Activated T-cell treated with anti-CD3 and anti-CD28 coated beads, Interleukin-2, amount 50 U/mL, for 24 hours (primary cell): ENCODE data around the gene CCDC106.

ENCODE experiments used
- DNase-seq: peaks from one replicate; pipeline ENCODE4 v3.0.0-alpha.2; 2020
- H3K27ac Mint-ChIP-seq: 2 replicates; pipeline ENCODE4 v1.8.0; 2020; ENCODE audit warnings: mild to moderate bottlenecking, mixed read lengths
- H3K27me3 Mint-ChIP-seq: 2 replicates; pipeline ENCODE4 v1.8.0; 2020; ENCODE audit warnings: mixed read lengths
- H3K36me3 Mint-ChIP-seq: 2 replicates; pipeline ENCODE4 v1.8.0; 2020; ENCODE audit warnings: low read depth, mixed read lengths
- H3K4me1 Mint-ChIP-seq: 2 replicates; pipeline ENCODE4 v1.8.0; 2020; ENCODE audit warnings: low read depth, mixed read lengths
- H3K4me3 Mint-ChIP-seq: 2 replicates; pipeline ENCODE4 v1.8.0; 2020; ENCODE audit warnings: mild to moderate bottlenecking, moderate library complexity, mixed read lengths
- H3K9me3 Mint-ChIP-seq: 2 replicates; pipeline ENCODE4 v1.8.0; 2020; ENCODE audit warnings: mixed read lengths

The CCDC106 gene

GRCh38 chr19:55648585-55649267 is 714 bp downstream of the CCDC106 start:
- Mint-ChIP-seq H3K27me3 (no peaks in the 10 kb centered on the region), H3K4me1 (peaks cover 54% of the 10 kb centered on the region), H3K27ac (peak overlapping the region; percentile 80), H3K4me3 (peak overlapping the region; percentile 74), H3K9me3 (no peaks in the 10 kb centered on the region), H3K36me3 (peaks cover 57% of the 10 kb centered on the region)
- no peak for DNase-seq

- peaks cover 56% of the 10 kb centered on the region for H3K36me3 Mint-ChIP-seq
- H3K4me1 Mint-ChIP-seq = peaks cover 53% of the 10 kb centered on the region
- no peaks in the 10 kb centered on the region for H3K27me3 Mint-ChIP-seq
- no peak for DNase-seq
- no peaks in the 10 kb centered on the region for H3K9me3 Mint-ChIP-seq
- H3K4me3 Mint-ChIP-seq = peak overlapping the region; percentile 74
- peak overlapping the region; percentile 72 for H3K27ac Mint-ChIP-seq
Measured at GRCh38 chr19:55649268-55650125, 1.5 kb downstream of the CCDC106 start.

- Mint-ChIP-seq H3K9me3 (no peaks in the 10 kb centered on the region), H3K27me3 (no peaks in the 10 kb centered on the region), H3K27ac (peak overlapping the region; percentile 64), H3K4me1 (peaks cover 48% of the 10 kb centered on the region), H3K36me3 (peaks cover 51% of the 10 kb centered on the region), H3K4me3 (peak overlapping the region; percentile 33)
- no peak for DNase-seq
Measured at GRCh38 chr19:55650126-55650557, 2.1 kb downstream of the CCDC106 start.

- Mint-ChIP-seq H3K27me3 (no peaks in the 10 kb centered on the region), H3K9me3 (no peaks in the 10 kb centered on the region), H3K4me3 (peak overlapping the region; percentile 33), H3K4me1 (peaks cover 43% of the 10 kb centered on the region), H3K27ac (peak overlapping the region; percentile 64), H3K36me3 (peaks cover 50% of the 10 kb centered on the region)
- DNase-seq = no peak
Measured at GRCh38 chr19:55650602-55651230, 2.7 kb downstream of the CCDC106 start.

GRCh38 chr19:55651236-55651635 is 3.2 kb downstream of the CCDC106 start:
- no peaks in the 10 kb centered on the region for H3K27me3 Mint-ChIP-seq
- H3K36me3 Mint-ChIP-seq = peaks cover 51% of the 10 kb centered on the region
- no peaks in the 10 kb centered on the region for H3K9me3 Mint-ChIP-seq
- no peak overlapping the region for H3K4me3 Mint-ChIP-seq
- no peak for DNase-seq
- peaks cover 41% of the 10 kb centered on the region for H3K4me1 Mint-ChIP-seq
- H3K27ac Mint-ChIP-seq = peak overlapping the region; percentile 64

- Mint-ChIP-seq H3K27ac (peak overlapping the region; percentile 66), H3K9me3 (no peaks in the 10 kb centered on the region), H3K36me3 (peaks cover 51% of the 10 kb centered on the region), H3K4me1 (peaks cover 40% of the 10 kb centered on the region), H3K27me3 (no peaks in the 10 kb centered on the region), H3K4me3 (peak overlapping the region; percentile 38)
- DNase-seq = no peak
Measured at GRCh38 chr19:55652311-55653128, 4.5 kb downstream of the CCDC106 start.

GRCh38 chr19:55653651-55654322 is 5.8 kb downstream of the CCDC106 start:
- Mint-ChIP-seq H3K27me3 (no peaks in the 10 kb centered on the region), H3K27ac (peak overlapping the region; percentile 98), H3K9me3 (no peaks in the 10 kb centered on the region), H3K36me3 (peaks cover 59% of the 10 kb centered on the region), H3K4me1 (peaks cover 45% of the 10 kb centered on the region), H3K4me3 (peak overlapping the region; percentile 93)
- peak; percentile 98 for DNase-seq

GRCh38 chr19:55654323-55654867 is 6.4 kb downstream of the CCDC106 start:
- Mint-ChIP-seq H3K27me3 (no peaks in the 10 kb centered on the region), H3K9me3 (no peaks in the 10 kb centered on the region)

GRCh38 chr19:55654868-55655647 is 7.0 kb downstream of the CCDC106 start, which contains the start of gene U2AF2:
U2AF2 (plus strand) TSS chr19:55655035; CDS start chr19:55655105, 70 bp downstream.
- Mint-ChIP-seq H3K36me3 (peaks cover 66% of the 10 kb centered on the region), H3K27ac (peak within 1 kb of the TSS; percentile 98), H3K4me1 (peaks cover 44% of the 10 kb centered on the region), H3K4me3 (peak within 1 kb of the TSS; percentile 93), H3K27me3 (no peaks in the 10 kb centered on the region), H3K9me3 (no peaks in the 10 kb centered on the region)
- peak; percentile 98 for DNase-seq

More at GRCh38 chr19:55654323-55654867, 6.4 kb downstream of the CCDC106 start:
- peaks cover 44% of the 10 kb centered on the region for H3K4me1 Mint-ChIP-seq
- no peak for DNase-seq
- peaks cover 64% of the 10 kb centered on the region for H3K36me3 Mint-ChIP-seq
- peak overlapping the region; percentile 93 for H3K4me3 Mint-ChIP-seq
- peak overlapping the region; percentile 98 for H3K27ac Mint-ChIP-seq

GRCh38 chr19:55655648-55656040 is 7.6 kb downstream of the CCDC106 start:
- Mint-ChIP-seq H3K9me3 (no peaks in the 10 kb centered on the region), H3K4me3 (peak overlapping the region; percentile 93), H3K4me1 (peaks cover 44% of the 10 kb centered on the region), H3K36me3 (peaks cover 72% of the 10 kb centered on the region), H3K27me3 (no peaks in the 10 kb centered on the region), H3K27ac (peak overlapping the region; percentile 98)
- no peak for DNase-seq

- Mint-ChIP-seq H3K4me1 (peaks cover 41% of the 10 kb centered on the region), H3K4me3 (peak overlapping the region; percentile 93), H3K27me3 (no peaks in the 10 kb centered on the region), H3K36me3 (peaks cover 76% of the 10 kb centered on the region), H3K9me3 (no peaks in the 10 kb centered on the region), H3K27ac (peak overlapping the region; percentile 98)
- no peak for DNase-seq
Measured at GRCh38 chr19:55656552-55656951, 8.5 kb downstream of the CCDC106 start.

- Mint-ChIP-seq H3K36me3 (peaks cover 78% of the 10 kb centered on the region), H3K4me3 (peak overlapping the region; percentile 93), H3K4me1 (peaks cover 44% of the 10 kb centered on the region), H3K27me3 (no peaks in the 10 kb centered on the region), H3K9me3 (no peaks in the 10 kb centered on the region), H3K27ac (peak overlapping the region; percentile 98)
- DNase-seq = no peak
Measured at GRCh38 chr19:55656988-55657747, 9.2 kb downstream of the CCDC106 start.
